Progenitor cell of endocrine pancreas (in vitro differentiated cells): Measurements from ENCODE around the gene SLC12A2. TPM values are rescaled to one million over a fixed set of nuclear protein-coding genes. Genes with fewer than 3 reads are reported as not detected.

Experiments used
- DNase-seq: peaks from one replicate; pipeline ENCODE4 v3.0.0; 2021; ENCODE audit warnings: low spot score; ENCODE audit not compliant: unreplicated experiment
- H3K27ac Mint-ChIP-seq: 2 replicates; pipeline ENCODE4 v1.8.0; 2021; ENCODE audit warnings: mild to moderate bottlenecking, moderate library complexity, mixed read lengths
- H3K27me3 Mint-ChIP-seq: 2 replicates; pipeline ENCODE4 v1.8.0; 2021; ENCODE audit warnings: mixed read lengths
- H3K36me3 Mint-ChIP-seq: 2 replicates; pipeline ENCODE4 v1.8.0; 2022; ENCODE audit warnings: mixed read lengths; ENCODE audit not compliant: insufficient read depth
- H3K4me1 Mint-ChIP-seq: 2 replicates; pipeline ENCODE4 v1.8.0; 2021; ENCODE audit warnings: low read depth, mixed read lengths
- H3K4me3 Mint-ChIP-seq: 2 replicates; pipeline ENCODE4 v1.8.0; 2021; ENCODE audit warnings: low read depth, mild to moderate bottlenecking, moderate library complexity, mixed read lengths
- H3K9me3 Mint-ChIP-seq: 2 replicates; pipeline ENCODE4 v1.8.0; 2021; ENCODE audit warnings: low read depth, mixed read lengths
- total RNA-seq: library from RNA; stranded (reverse); gene quantifications from 2 replicates; pipeline ENCODE4 v1.2.1, GENCODE V29; 2021
- TF ChIP-seq, protein P1 (sequence below): fragments of 200-600 bp; sonication (generic); IDR thresholded peaks from one replicate; pipeline ENCODE4 v1.5.0; 2021; ENCODE audit warnings: antibody characterized with exemption, mild to moderate bottlenecking; ENCODE audit not compliant: unreplicated experiment

Gene SLC12A2
- total RNA-seq, 1 donor from 2014 or later: 51.7 TPM

DNA sequence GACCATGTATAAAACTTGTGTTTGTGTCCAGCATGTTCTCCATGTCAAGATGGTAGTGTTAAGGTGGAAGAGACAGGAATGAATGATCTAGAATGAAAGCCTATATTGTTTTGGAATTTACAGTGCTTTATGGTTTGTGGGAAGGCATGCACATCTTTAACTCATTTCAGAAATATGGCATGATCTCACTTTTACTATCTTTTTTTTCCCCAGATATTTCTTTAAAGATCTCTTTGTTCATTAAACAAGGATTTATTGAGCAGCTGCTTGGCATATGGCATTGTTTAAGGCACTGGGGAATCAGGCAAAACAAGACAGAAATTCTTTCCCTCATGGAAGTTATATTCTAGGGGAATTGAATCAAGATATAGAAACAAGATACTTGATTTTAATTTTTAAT is 51.7 kb downstream of the SLC12A2 start:
- TF ChIP-seq, protein P1, sequence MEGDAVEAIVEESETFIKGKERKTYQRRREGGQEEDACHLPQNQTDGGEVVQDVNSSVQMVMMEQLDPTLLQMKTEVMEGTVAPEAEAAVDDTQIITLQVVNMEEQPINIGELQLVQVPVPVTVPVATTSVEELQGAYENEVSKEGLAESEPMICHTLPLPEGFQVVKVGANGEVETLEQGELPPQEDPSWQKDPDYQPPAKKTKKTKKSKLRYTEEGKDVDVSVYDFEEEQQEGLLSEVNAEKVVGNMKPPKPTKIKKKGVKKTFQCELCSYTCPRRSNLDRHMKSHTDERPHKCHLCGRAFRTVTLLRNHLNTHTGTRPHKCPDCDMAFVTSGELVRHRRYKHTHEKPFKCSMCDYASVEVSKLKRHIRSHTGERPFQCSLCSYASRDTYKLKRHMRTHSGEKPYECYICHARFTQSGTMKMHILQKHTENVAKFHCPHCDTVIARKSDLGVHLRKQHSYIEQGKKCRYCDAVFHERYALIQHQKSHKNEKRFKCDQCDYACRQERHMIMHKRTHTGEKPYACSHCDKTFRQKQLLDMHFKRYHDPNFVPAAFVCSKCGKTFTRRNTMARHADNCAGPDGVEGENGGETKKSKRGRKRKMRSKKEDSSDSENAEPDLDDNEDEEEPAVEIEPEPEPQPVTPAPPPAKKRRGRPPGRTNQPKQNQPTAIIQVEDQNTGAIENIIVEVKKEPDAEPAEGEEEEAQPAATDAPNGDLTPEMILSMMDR: no peak
- Mint-ChIP-seq H3K4me1 (no peaks in the 10 kb centered on the region), H3K36me3 (peaks cover 43% of the 10 kb centered on the region), H3K4me3 (no peak overlapping the region), H3K27ac (no peak overlapping the region), H3K27me3 (no peaks in the 10 kb centered on the region), H3K9me3 (no peaks in the 10 kb centered on the region)
- no peak for DNase-seq

DNA sequence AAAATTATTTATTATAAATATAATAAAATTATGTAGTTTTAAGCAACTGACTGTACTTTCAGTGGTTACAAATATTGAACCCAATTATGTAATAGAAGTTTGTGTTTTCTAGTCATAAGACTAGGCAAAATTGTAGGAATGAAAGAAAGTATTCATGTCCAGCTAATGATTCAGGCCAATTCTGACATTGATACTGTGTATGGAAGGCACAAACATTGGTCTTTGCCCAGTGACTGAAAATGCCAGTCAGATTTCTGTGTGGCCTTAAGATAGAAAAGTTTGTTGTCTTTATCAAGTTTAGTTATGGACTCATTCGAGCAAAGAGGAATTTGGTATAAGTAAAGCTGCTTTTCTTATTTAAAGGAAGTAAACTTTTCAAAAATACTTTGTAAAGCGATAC is 60.3 kb downstream of the SLC12A2 start:
- H3K9me3 Mint-ChIP-seq: no peaks in the 10 kb centered on the region
- H3K4me1 Mint-ChIP-seq: no peaks in the 10 kb centered on the region
- no peak overlapping the region for H3K27ac Mint-ChIP-seq
- H3K36me3 Mint-ChIP-seq: peaks cover 6% of the 10 kb centered on the region
- no peak overlapping the region for H3K4me3 Mint-ChIP-seq
- TF ChIP-seq, protein P1: no peak
- H3K27me3 Mint-ChIP-seq: no peaks in the 10 kb centered on the region
- DNase-seq: no peak

DNA sequence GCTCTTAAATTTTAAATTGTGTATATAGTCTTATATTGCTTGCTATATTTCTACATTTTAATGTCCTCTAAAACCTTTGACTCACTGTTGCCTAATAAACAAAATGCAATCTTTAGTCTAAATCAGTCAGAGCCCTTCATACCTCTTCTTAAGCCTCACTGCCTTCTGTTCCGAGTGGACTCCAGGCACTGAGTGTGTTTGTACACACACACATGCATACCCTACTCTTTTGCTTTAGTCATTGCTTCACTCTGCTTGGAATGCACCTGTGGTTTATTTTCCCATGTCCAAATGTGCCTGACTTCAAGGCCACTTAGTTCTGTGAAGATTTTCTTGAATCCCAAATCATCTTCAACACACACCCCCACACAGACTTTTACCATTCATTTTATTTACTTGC is 60.9 kb downstream of the SLC12A2 start:
- no peaks in the 10 kb centered on the region for H3K9me3 Mint-ChIP-seq
- TF ChIP-seq, protein P1: no peak
- no peak overlapping the region for H3K4me3 Mint-ChIP-seq
- no peaks in the 10 kb centered on the region for H3K4me1 Mint-ChIP-seq
- peaks cover 11% of the 10 kb centered on the region for H3K36me3 Mint-ChIP-seq
- DNase-seq: no peak
- no peak overlapping the region for H3K27ac Mint-ChIP-seq
- H3K27me3 Mint-ChIP-seq: no peaks in the 10 kb centered on the region

DNA sequence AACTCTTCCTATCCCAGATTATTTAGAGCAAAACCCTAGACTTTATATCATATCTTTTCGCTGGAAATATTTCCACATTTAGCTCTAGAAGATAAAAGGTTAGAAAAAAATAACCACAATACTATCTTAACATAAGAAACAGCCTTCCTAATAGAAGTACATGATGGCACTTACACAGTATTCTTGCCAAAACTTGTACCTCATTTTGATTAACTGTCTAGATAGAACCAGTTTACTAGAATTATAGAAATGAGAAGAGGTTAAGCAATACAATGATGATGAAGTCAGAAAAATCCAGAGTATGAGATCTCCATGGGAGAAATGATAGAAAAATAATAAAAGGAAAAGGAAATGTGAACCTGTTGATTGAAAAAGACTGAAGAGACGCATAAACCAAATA is 63.1 kb downstream of the SLC12A2 start:
- Mint-ChIP-seq H3K27me3 (no peaks in the 10 kb centered on the region), H3K4me1 (no peaks in the 10 kb centered on the region), H3K36me3 (peaks cover 14% of the 10 kb centered on the region), H3K9me3 (no peaks in the 10 kb centered on the region), H3K4me3 (no peak overlapping the region), H3K27ac (no peak overlapping the region)
- TF ChIP-seq, protein P1: no peak
- DNase-seq: no peak

DNA sequence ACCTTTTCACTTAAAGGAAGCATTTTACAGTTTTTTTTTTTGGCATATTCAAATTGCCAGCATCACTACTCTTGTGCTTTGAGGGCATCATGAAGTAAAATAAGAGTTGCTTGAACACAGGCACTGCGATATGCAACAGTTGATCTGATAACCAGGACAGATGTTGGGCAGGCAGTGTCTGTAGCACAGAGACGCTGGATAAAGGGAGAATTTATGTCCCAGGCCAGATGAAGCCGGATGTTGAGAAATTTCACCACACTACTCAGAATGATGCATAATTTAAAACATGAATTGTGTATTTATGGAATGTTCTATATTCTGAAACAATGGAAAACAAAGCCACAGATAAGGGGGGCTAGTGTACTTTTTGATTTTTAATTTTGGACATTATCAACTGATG is 71.4 kb downstream of the SLC12A2 start:
- peaks cover 39% of the 10 kb centered on the region for H3K36me3 Mint-ChIP-seq
- no peaks in the 10 kb centered on the region for H3K27me3 Mint-ChIP-seq
- peaks cover 6% of the 10 kb centered on the region for H3K9me3 Mint-ChIP-seq
- H3K4me3 Mint-ChIP-seq: no peak overlapping the region
- H3K27ac Mint-ChIP-seq: no peak overlapping the region
- no peak for DNase-seq
- TF ChIP-seq, protein P1: no peak
- peaks cover 3% of the 10 kb centered on the region for H3K4me1 Mint-ChIP-seq

DNA sequence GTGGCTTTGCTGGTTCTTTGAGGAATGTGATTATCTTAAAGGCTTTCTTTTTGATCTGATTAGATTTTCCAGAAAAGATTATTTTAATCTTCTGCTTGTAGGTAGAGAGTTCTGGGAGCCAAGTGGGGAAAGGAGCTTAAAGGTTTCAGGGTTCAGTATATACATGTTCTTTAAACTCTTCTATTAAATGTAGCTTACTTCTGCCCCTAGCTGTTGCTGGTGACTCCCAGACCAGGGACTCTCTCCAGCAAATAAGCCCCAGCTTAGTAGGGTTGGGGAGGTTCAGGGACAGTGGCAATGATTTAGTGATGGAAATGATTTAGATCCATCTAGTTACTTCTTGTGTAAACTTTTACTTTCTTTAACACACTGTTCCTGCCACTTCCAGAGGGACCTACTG is 72.2 kb downstream of the SLC12A2 start:
- DNase-seq: no peak
- Mint-ChIP-seq H3K4me1 (peaks cover 3% of the 10 kb centered on the region), H3K27me3 (no peaks in the 10 kb centered on the region), H3K27ac (no peak overlapping the region), H3K4me3 (no peak overlapping the region), H3K9me3 (peaks cover 6% of the 10 kb centered on the region), H3K36me3 (peaks cover 44% of the 10 kb centered on the region)
- TF ChIP-seq, protein P1: no peak
